IMR-90 (cell line): ENCODE measurements around the gene CTTN. TPM values are rescaled to one million over a fixed set of nuclear protein-coding genes. Genes with fewer than 3 reads are reported as not detected.

Experiments used
- ATAC-seq: fragments of 200-7000 bp; cut with Tn5 transposase; 2 replicates; pipeline ENCODE4 v1.9.1; 2020; ENCODE audit warnings: low read depth, mild to moderate bottlenecking, moderate library complexity
- BruUV-seq: library from RNA; stranded (reverse); fragments of 400-500 nt; replicated peaks from 2 replicates; lab custom pipeline; 2021; lab: Mats Ljungman, UMichigan
- CTCF ChIA-PET: fragments of 300-600 bp; formaldehyde crosslinking; extraction: SDS; loops from one replicate; lab custom pipeline; 2021; ENCODE audit warnings: antibody characterized with exemption; lab: Yijun Ruan, JAX
- POLR2A ChIA-PET: fragments of 300-600 bp; sonication (Branson Sonifier 250); formaldehyde crosslinking; loops from one replicate; lab custom pipeline; 2022; ENCODE audit warnings: antibody characterized with exemption; ENCODE audit not compliant: unreplicated experiment; lab: Charles Lee
- DNase-seq: peaks from one replicate; pipeline ENCODE4 v3.0.0; 2013
- H2AFZ ChIP-seq: replicated peaks from 2 replicates; pipeline ENCODE3; 2013; ENCODE audit warnings: low read length, mild to moderate bottlenecking; ENCODE audit not compliant: poor library complexity
- H2AK5ac ChIP-seq: 2 replicates; pipeline ENCODE4 v1.6.1; 2013; ENCODE audit warnings: low read depth, low read length, inconsistent platforms
- H2AK9ac ChIP-seq: replicated peaks from 2 replicates; pipeline ENCODE3; 2013; ENCODE audit warnings: mild to moderate bottlenecking, low read depth, low read length, moderate library complexity; ENCODE audit not compliant: poor library complexity
- H2BK120ac ChIP-seq: 2 replicates; pipeline ENCODE4 v1.6.1; 2013; ENCODE audit warnings: low read depth, low read length, inconsistent platforms
- H2BK15ac ChIP-seq: 3 replicates; pipeline ENCODE4 v1.6.1; 2013; ENCODE audit warnings: low read depth, low read length, inconsistent platforms
- H2BK20ac ChIP-seq: 2 replicates; pipeline ENCODE4 v1.6.1; 2013; ENCODE audit warnings: low read depth, mild to moderate bottlenecking, inconsistent platforms, low read length, moderate library complexity
- H2BK5ac ChIP-seq: 2 replicates; pipeline ENCODE4 v1.6.1; 2013; ENCODE audit warnings: mild to moderate bottlenecking, low read depth, low read length, inconsistent platforms; ENCODE audit not compliant: poor library complexity, severe bottlenecking
- H3K14ac ChIP-seq: replicated peaks from 2 replicates; pipeline ENCODE4 v1.6.1; 2013; ENCODE audit warnings: low read depth, low read length, inconsistent platforms
- H3K18ac ChIP-seq: 2 replicates; pipeline ENCODE4 v1.6.1; 2013; ENCODE audit warnings: low read depth, low read length, control low read depth
- H3K23ac ChIP-seq: 2 replicates; pipeline ENCODE4 v1.6.1; 2013; ENCODE audit warnings: low read depth, low read length, inconsistent platforms
- H3K27ac ChIP-seq: 2 replicates; pipeline ENCODE4 v1.5.1; 2013; ENCODE audit warnings: mild to moderate bottlenecking, control low read depth, low read length; ENCODE audit not compliant: insufficient read depth
- H3K27me3 ChIP-seq: 2 replicates; pipeline ENCODE4 v1.6.1; 2013; ENCODE audit warnings: low read length; ENCODE audit not compliant: control insufficient read depth, insufficient read depth
- H3K36me3 ChIP-seq: 2 replicates; pipeline ENCODE4 v1.6.1; 2013; ENCODE audit warnings: low read length, mixed read lengths; ENCODE audit not compliant: control insufficient read depth, insufficient read depth
- H3K4ac ChIP-seq: 2 replicates; pipeline ENCODE4 v1.6.1; 2013; ENCODE audit warnings: low read depth, low read length, inconsistent platforms
- H3K4me1 ChIP-seq: 2 replicates; pipeline ENCODE4 v1.6.1; 2013; ENCODE audit warnings: low read length, mixed read lengths; ENCODE audit not compliant: control insufficient read depth, insufficient read depth
- H3K4me2 ChIP-seq: 2 replicates; pipeline ENCODE4 v1.6.1; 2013; ENCODE audit warnings: low read depth, mild to moderate bottlenecking, control low read depth, low read length, moderate library complexity
- H3K4me3 ChIP-seq: 2 replicates; pipeline ENCODE4 v1.5.1; 2013; ENCODE audit warnings: low read depth, mild to moderate bottlenecking, control low read depth, low read length, moderate library complexity; ENCODE audit not compliant: insufficient read depth
- H3K56ac ChIP-seq: 2 replicates; pipeline ENCODE4 v1.6.1; 2013; ENCODE audit warnings: low read length, inconsistent platforms; ENCODE audit not compliant: insufficient read depth; ENCODE audit errors: extremely low read depth
- H3K79me1 ChIP-seq, 2 experiments: 2 replicates each; pipeline ENCODE4 v1.6.1; 2013; ENCODE audit warnings: low read length in 2 of 2, inconsistent platforms in 1 of 2, low read depth in 1 of 2
- H3K9ac ChIP-seq: 2 replicates; pipeline ENCODE4 v1.6.1; 2013; ENCODE audit warnings: low read depth, low read length, control low read depth
- H3K9me1 ChIP-seq: 2 replicates; pipeline ENCODE4 v1.6.1; 2013; ENCODE audit warnings: low read length, inconsistent platforms; ENCODE audit not compliant: insufficient read depth
- H3K9me3 ChIP-seq: 2 replicates; pipeline ENCODE4 v1.6.1; 2013; ENCODE audit warnings: low read length; ENCODE audit not compliant: control insufficient read depth, insufficient read depth
- H4K20me1 ChIP-seq: 2 replicates; pipeline ENCODE4 v1.6.1; 2013; ENCODE audit warnings: low read length, inconsistent platforms; ENCODE audit not compliant: insufficient read depth
- H4K5ac ChIP-seq: 2 replicates; pipeline ENCODE4 v1.6.1; 2013; ENCODE audit warnings: mild to moderate bottlenecking, low read depth, low read length, control low read depth
- H4K8ac ChIP-seq, 2 experiments: 2 replicates each; pipeline ENCODE4 v1.6.1; 2013; ENCODE audit warnings: low read depth in 2 of 2, low read length in 2 of 2, control low read depth in 1 of 2, inconsistent platforms in 1 of 2
- H4K91ac ChIP-seq: 2 replicates; pipeline ENCODE4 v1.6.1; 2013; ENCODE audit warnings: low read depth, low read length, inconsistent platforms; ENCODE audit not compliant: insufficient read depth
- BHLHE40 ChIP-seq: fragments of 150-350 bp; IDR thresholded peaks from 2 replicates; pipeline ENCODE4 v1.6.1; 2016; ENCODE audit warnings: mild to moderate bottlenecking, low read depth, low read length
- CEBPB ChIP-seq: IDR thresholded peaks from 2 replicates; pipeline ENCODE4 v1.6.1; 2012; ENCODE audit warnings: low read depth, low read length, improper control_type of control experiment
- CHD1 ChIP-seq: IDR thresholded peaks from 2 replicates; pipeline ENCODE4 v1.6.1; 2012; ENCODE audit warnings: low read depth, low read length, improper control_type of control experiment
- FOS ChIP-seq: fragments of 150-350 bp; IDR thresholded peaks from 2 replicates; pipeline ENCODE4 v1.6.1; 2016; ENCODE audit warnings: low read depth, low read length
- MAFK ChIP-seq: IDR thresholded peaks from 2 replicates; pipeline ENCODE4 v1.6.1; 2012; ENCODE audit warnings: low read depth, low read length, improper control_type of control experiment
- MAZ ChIP-seq: IDR thresholded peaks from 2 replicates; pipeline ENCODE4 v1.6.1; 2012; ENCODE audit warnings: low read depth, mild to moderate bottlenecking, low read length, improper control_type of control experiment, moderate library complexity, borderline replicate concordance
- MXI1 ChIP-seq: IDR thresholded peaks from 2 replicates; pipeline ENCODE4 v1.6.1; 2012; ENCODE audit warnings: low read depth, mild to moderate bottlenecking, low read length, moderate library complexity, borderline replicate concordance
- NFE2L2 ChIP-seq: fragments of 150-350 bp; IDR thresholded peaks from 2 replicates; pipeline ENCODE4 v1.6.1; 2016; ENCODE audit warnings: low read depth, mild to moderate bottlenecking, low read length
- POLR2A ChIP-seq: IDR thresholded peaks from 2 replicates; pipeline ENCODE4 v1.6.1; 2012; ENCODE audit warnings: mild to moderate bottlenecking, low read depth, low read length
- RAD21 ChIP-seq: IDR thresholded peaks from 2 replicates; pipeline ENCODE4 v1.6.1; 2012; ENCODE audit warnings: low read length, improper control_type of control experiment
- RCOR1 ChIP-seq: IDR thresholded peaks from 2 replicates; pipeline ENCODE4 v1.6.1; 2012; ENCODE audit warnings: mild to moderate bottlenecking, low read length, improper control_type of control experiment; ENCODE audit not compliant: insufficient replicate concordance
- RFX5 ChIP-seq: IDR thresholded peaks from 2 replicates; pipeline ENCODE4 v1.8.0; 2012; ENCODE audit warnings: low read depth, mild to moderate bottlenecking, low read length, moderate library complexity
- SMC3 ChIP-seq: fragments of 150-350 bp; IDR thresholded peaks from 2 replicates; pipeline ENCODE4 v1.6.1; 2016; ENCODE audit warnings: low read depth, mild to moderate bottlenecking, antibody characterized with exemption, low read length, moderate library complexity
- WGBS, 2 experiments: methylation state at CpG; one replicate each; pipeline versions ENCODE4 v1.1.5 to v1.1.7; 2013; ENCODE audit warnings: missing lambda C conversion rate in 2 of 2; ENCODE audit not compliant: insufficient read length in 1 of 2; ENCODE audit errors: extremely low coverage in 2 of 2; 5-methylcytosine and 5-hydroxymethylcytosine counted together
- dilution Hi-C: fragments of 300-500 bp; cut with HindIII; formaldehyde crosslinking; loops from one replicate; pipeline ENCODE4 v1.14.3; 2018; ENCODE audit warnings: low sequenced_read_pairs; ENCODE audit not compliant: unreplicated experiment
- in situ Hi-C: fragments of 300-500 bp; cut with MboI; formaldehyde crosslinking; loops from 3 replicates; pipeline ENCODE4 v1.14.3; 2019; ENCODE audit warnings: low sequenced_read_pairs, inconsistent platforms, mixed read lengths
- intact Hi-C: fragments of 100-400 bp; cut with micrococcal nuclease; formaldehyde crosslinking; loops from 2 replicates; pipeline ENCODE4 v1.10.0; 2022
- polyA plus RNA-seq, 3 experiments: library from polyadenylated mRNA; depleted of rRNA; stranded (reverse); fragments of >200 nt; gene quantifications; 2 replicates each; pipeline ENCODE4 v1.2.3, GENCODE V29; 2012; ENCODE audit warnings: low replicate concordance in 1 of 3
- total RNA-seq: library from RNA; depleted of rRNA; stranded (reverse); fragments of >200 nt; gene quantifications from 2 replicates; pipeline ENCODE4 v1.2.3, GENCODE V29; 2012
- TF ChIP-seq, protein P1 (sequence below): fragments of 150-350 bp; IDR thresholded peaks from 2 replicates; pipeline ENCODE4 v1.6.1; 2017; ENCODE audit warnings: mild to moderate bottlenecking, antibody characterized with exemption, low read length, low read depth
- TF ChIP-seq, protein P2 (sequence below): conservative IDR thresholded peaks from 2 replicates; pipeline ENCODE4 v1.5.1; 2012; ENCODE audit warnings: mild to moderate bottlenecking, low read depth, low read length, improper control_type of control experiment
- TF ChIP-seq, protein P3 (sequence below): fragments of 150-350 bp; IDR thresholded peaks from 2 replicates; pipeline ENCODE4 v1.6.1; 2016; ENCODE audit warnings: low read depth, mild to moderate bottlenecking, low read length, moderate library complexity, borderline replicate concordance

CTTN gene
- total and polyA plus RNA-seq, 2 of the 4 experiments (the other 2 are of a cell fraction), result 287 to 296 TPM

DNA sequence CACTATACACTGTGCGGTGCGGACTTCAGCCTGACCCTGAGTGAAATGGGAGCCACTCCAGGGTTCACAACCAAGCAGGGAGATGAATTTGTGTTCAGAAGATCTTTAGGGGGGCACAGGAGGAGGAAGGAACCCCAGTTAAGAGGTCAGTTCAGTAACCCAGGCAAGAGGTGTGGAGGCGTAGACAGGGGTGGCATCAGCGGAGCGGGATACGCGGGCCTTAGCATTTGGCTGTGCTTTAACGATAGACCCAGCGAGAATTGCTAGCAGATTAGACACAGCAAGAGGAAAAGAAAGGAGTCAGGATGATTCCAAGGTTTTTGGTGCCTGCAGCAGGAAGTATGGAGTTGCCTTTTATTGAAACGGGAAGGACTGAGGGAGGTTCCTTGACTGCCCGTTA is 46.8 kb downstream of the CTTN start:
- in situ Hi-C loops (no loop called here), dilution Hi-C loops (no loop called here), intact Hi-C loops (loop anchor here (2.0 kb wide), 1 partner anchor 76 kb away; no protein-coding TSS in a partner anchor)
- Histone ChIP-seq H3K4ac (no peak overlapping the region), H3K27me3 (no peaks in the 10 kb centered on the region), H3K18ac (no peak overlapping the region), H2BK20ac (no peak overlapping the region), H3K27ac (no peak overlapping the region), H3K56ac (no peak overlapping the region), H3K9me3 (peaks cover 9% of the 10 kb centered on the region), H3K23ac (no peak overlapping the region), H3K14ac (no peak overlapping the region), H3K4me1 (no peaks in the 10 kb centered on the region), H4K5ac (no peak overlapping the region), H4K20me1 (no peaks in the 10 kb centered on the region), H2BK15ac (no peak overlapping the region), H2BK5ac (no peak overlapping the region), H3K4me2 (no peak overlapping the region), H3K9me1 (0 out of 2 replicates have a peak, but pooled peaks cover 2% of the 10 kb centered on the region), H3K9ac (no peak overlapping the region), H3K4me3 (no peak overlapping the region), H2AK5ac (no peak overlapping the region), H2AFZ (no peak overlapping the region), H3K79me1 (no peaks in the 10 kb centered on the region), H2AK9ac (peak overlapping the region; percentile 15), H2BK120ac (no peak overlapping the region), H4K91ac (no peak overlapping the region), H3K36me3 (peaks cover 2% of the 10 kb centered on the region; the same call in 1 of the 2 replicates), H4K8ac (no peak overlapping the region)
- ChIA-PET CTCF (no interaction called here), POLR2A (no interaction called here)
- TF ChIP-seq, protein P1, sequence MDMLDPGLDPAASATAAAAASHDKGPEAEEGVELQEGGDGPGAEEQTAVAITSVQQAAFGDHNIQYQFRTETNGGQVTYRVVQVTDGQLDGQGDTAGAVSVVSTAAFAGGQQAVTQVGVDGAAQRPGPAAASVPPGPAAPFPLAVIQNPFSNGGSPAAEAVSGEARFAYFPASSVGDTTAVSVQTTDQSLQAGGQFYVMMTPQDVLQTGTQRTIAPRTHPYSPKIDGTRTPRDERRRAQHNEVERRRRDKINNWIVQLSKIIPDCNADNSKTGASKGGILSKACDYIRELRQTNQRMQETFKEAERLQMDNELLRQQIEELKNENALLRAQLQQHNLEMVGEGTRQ, result no peak
- TF ChIP-seq BHLHE40 (no peak), POLR2A (no peak), RFX5 (no peak), MAZ (no peak), NFE2L2 (no peak), CEBPB (no peak), FOS (no peak), MXI1 (no peak), CHD1 (no peak), RCOR1 (no peak), MAFK (no peak), RAD21 (no peak), SMC3 (no peak)
- TF ChIP-seq, protein P2, sequence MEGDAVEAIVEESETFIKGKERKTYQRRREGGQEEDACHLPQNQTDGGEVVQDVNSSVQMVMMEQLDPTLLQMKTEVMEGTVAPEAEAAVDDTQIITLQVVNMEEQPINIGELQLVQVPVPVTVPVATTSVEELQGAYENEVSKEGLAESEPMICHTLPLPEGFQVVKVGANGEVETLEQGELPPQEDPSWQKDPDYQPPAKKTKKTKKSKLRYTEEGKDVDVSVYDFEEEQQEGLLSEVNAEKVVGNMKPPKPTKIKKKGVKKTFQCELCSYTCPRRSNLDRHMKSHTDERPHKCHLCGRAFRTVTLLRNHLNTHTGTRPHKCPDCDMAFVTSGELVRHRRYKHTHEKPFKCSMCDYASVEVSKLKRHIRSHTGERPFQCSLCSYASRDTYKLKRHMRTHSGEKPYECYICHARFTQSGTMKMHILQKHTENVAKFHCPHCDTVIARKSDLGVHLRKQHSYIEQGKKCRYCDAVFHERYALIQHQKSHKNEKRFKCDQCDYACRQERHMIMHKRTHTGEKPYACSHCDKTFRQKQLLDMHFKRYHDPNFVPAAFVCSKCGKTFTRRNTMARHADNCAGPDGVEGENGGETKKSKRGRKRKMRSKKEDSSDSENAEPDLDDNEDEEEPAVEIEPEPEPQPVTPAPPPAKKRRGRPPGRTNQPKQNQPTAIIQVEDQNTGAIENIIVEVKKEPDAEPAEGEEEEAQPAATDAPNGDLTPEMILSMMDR, result no peak
- TF ChIP-seq, protein P3, sequence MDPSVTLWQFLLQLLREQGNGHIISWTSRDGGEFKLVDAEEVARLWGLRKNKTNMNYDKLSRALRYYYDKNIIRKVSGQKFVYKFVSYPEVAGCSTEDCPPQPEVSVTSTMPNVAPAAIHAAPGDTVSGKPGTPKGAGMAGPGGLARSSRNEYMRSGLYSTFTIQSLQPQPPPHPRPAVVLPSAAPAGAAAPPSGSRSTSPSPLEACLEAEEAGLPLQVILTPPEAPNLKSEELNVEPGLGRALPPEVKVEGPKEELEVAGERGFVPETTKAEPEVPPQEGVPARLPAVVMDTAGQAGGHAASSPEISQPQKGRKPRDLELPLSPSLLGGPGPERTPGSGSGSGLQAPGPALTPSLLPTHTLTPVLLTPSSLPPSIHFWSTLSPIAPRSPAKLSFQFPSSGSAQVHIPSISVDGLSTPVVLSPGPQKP, result no peak
- no TSS peak for BruUV-seq
- WGBS, 2 experiments, result 92% methylated on average over 5 of the region's 11 CpGs; no CpG with 5 or more reads in 1 of the 2 experiments
- DNase-seq (no peak), ATAC-seq (no peak; the same call in 1 of the 2 replicates)
